Globus pallidus (tissue), 1 donor: ENCODE data around the gene FAR1.
"Not testable (repeated sequence)": the region's sequence is repeated elsewhere in the genome, so short reads cannot be mapped to it uniquely, and the experiment has no call there.

ENCODE experiments used
- DNase-seq: peaks from one replicate; pipeline ENCODE4 v3.0.0-alpha.2; 2015; ENCODE audit warnings: low spot score

Gene FAR1, protein sequence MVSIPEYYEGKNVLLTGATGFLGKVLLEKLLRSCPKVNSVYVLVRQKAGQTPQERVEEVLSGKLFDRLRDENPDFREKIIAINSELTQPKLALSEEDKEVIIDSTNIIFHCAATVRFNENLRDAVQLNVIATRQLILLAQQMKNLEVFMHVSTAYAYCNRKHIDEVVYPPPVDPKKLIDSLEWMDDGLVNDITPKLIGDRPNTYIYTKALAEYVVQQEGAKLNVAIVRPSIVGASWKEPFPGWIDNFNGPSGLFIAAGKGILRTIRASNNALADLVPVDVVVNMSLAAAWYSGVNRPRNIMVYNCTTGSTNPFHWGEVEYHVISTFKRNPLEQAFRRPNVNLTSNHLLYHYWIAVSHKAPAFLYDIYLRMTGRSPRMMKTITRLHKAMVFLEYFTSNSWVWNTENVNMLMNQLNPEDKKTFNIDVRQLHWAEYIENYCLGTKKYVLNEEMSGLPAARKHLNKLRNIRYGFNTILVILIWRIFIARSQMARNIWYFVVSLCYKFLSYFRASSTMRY

DNA sequence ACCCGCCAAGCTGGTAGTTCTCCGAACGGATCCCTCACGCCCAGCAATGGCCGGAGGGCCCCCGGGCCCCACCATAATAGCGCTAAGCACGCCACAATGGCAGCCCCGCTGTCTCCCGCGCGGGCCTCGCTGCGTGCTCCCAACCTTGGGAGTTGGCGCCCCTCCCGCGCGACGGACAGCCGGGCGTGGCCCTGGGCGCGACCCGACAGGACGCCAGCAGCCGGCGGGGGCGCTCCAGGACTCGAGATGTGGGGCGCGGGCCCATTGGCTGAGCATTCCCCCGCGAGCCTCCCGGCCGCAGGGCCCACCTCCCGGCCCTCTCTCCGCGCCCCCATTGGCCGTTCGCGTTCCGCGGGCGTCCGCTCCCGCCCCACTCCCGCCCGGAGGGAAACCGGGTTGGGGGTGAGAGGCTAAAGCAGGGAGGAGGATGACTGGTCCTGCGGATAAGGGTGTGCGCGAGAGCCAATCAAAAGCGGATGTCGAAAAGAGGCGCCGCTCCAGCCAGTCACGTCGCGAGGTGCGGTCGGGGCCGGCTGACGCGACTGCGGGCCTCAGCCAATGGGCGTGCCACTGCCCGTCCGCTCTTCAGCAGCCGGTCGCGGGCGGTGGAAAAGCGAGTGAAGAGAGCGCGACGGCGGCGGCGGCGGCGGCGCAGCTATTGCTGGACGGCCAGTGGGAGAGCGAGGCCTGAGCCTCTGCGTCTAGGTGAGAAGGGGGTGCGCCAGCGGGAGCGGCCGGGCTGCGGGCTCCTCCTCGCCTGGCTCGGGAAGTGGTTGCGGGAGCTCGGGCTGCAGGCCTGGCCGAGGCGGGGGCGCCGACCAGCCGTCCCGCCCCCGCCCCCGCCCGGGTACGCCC lies at the start of gene FAR1:
Gene FAR1, plus strand, starts transcription at position 567 of the 855 bp plus-strand sequence. CDS start 26,098 bp downstream, outside the sequence.
- peak; percentile 99 for DNase-seq

DNA sequence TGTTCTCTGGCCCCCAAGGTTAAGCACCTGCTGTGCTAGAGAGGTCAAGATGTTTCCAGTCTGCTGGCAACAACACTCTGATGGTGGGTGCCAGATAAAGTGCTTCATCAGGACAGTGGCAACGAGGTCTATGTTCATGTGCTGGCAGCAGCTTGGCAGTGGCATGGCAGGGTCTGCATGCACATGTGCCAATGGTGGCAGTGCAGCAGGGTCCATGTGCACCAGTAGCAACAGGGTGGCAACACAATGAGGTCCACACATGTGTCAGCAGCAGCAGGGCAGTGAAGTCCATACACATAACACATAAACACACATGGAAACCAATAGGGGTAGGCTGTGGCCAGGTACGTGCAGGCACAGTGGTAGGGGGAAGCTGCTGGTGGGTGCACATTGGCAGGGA lies 48.4 kb upstream of the FAR1 start:
- no peak for DNase-seq

DNA sequence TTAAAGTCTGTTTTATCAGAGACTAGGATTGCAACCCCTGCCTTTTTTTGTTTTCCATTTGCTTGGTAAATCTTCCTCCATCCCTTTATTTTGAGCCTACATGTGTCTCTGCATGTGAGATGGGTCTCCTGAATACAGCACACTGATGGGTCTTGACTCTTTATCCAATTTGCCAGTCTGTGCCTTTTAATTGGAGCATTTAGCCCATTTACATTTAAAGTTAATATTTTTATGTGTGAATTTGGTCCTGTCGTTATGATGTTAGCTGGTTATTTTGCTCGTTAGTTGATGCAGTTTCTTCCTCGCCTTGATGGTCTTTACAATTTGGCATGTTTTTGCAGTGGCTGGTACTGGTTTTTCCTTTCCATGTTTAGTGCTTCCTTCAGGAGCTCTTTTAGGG lies 41.6 kb upstream of the FAR1 start:
- DNase-seq, result not testable (repeated sequence)

DNA sequence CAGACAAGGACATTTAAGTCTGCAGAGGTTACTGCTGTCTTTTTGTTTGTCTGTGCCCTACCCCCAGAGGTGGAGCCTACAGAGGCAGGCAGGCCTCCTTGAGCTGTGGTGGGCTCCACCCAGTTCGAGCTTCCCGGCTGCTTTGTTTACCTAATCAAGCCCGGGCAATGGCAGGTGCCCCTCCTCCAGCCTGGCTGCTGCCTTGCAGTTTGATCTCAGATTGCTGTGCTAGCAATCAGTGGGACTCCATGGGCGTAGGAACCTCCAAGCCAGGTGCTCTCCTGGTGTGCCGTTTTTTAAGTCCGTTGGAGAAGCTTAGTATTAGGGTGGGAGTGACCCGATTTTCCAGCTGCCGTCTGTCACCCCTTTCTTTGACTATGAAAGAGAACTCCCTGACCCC lies 39.8 kb upstream of the FAR1 start:
- not testable (repeated sequence) for DNase-seq

DNA sequence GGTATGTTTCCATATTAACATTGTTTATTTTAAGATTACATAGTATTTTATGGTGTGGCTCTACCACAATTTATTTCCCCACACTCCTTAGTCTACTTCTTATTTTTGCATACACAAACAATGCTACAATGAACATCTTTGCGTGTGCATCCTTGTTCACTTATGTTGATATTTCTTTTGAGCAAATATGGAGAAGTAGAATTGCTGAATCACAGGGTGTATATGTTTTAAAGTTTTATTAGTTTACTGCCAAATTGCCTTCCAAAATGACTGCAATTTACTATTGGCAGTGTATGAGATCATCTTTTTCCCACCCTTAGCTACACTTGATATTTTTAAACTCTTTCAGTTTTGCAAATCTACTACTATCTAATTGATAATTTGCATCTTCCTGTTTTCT lies 38.7 kb upstream of the FAR1 start:
- no peak for DNase-seq

DNA sequence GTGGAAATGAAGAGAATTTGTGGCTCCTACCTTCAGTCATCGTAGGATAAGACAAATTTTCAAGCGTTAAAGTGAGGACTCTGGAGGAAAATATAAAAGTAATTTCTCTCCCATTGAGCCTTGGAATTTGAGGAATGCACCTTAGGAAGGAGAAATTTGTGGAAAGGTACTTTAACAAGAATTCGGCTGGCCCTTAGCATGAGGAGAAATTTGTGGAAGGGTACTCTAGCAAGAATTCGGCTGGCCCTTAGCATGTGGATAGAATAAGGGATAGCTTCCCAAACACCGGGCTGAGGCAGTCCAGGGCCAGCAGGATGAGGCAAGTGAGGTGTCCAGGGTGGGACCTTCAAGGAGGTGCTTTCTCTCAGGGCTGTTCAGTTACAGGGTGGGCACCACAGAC lies 33.2 kb upstream of the FAR1 start:
- DNase-seq, result no peak

DNA sequence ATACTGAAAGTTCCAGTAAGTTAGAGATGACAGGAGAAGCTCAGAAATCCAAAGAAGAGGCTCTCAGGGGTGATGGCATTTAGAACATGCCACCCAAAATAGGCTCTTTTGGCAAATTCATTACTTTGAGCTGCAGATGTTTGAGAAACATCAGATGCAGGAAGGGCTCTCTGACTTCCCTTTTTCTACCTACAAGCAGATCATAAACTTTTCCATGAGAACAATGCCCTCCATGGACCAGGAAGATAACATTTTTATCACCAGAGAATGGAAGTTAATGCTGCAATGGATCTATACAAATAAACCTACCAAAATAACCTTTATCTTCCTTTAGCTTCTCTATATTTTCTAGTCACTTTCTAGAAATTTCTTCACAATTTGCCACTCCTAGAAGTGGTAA lies 32.7 kb upstream of the FAR1 start:
- no peak for DNase-seq

DNA sequence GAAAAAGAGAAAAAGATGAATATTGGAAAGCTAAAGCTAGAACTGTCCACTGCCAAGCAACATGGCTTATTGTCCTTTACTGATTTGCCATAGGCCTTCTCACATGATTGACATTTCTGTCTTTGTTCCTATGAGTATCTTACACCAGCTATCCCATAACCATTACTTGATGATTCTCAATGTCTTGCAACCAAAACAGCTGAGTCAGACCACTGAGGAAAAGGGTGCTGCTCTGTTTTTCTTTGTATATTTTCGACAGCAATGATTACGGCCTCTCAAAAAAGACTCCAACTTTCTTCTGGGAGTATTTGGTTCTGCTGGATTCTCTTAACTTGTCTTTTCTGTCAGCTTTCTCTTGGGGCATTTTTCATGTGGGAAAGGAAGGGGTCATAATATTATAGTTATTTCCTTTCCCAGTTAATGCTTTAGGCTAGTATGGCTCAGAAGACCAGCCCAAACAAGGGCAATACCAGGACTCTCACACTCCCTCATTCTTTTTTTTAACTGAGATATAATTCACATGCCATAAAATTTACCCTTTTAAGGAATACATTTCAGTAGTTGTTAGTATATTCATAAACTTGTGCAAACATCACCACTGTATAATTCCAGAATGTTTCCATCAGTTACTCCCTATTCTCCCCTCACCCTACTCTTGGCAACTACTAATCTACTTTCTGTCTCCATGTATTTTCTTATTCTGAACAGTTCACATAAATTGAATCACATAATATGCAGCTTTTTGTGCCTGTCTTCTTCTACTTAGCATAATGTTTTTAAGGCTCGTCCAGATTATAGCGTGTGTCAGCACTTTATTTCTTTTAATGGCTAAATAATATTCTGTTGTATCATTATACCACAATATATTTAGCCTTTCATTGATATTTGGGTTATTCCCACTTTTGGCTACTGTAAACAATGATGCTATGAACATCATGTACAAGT lies 31.1 kb upstream of the FAR1 start:
- DNase-seq, result no peak

DNA sequence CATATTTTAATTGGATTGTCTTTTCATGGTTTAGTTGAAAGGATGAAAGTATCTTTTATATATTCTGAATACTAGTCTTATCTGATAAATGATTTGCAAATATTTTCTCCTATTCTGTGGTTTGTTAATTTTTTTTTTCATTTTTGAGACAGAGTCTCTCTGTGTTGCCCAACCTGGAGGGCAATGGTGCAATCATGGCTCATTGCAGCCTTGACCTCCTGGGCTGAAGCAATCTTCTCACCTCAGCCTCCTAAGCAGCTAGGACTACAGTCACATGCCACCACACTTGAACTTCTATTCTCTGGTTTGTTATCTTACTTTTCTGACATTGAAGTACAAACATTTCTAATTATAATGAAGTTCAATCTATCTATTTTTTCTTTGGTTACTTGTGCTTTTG lies 30.0 kb upstream of the FAR1 start:
- no peak for DNase-seq

DNA sequence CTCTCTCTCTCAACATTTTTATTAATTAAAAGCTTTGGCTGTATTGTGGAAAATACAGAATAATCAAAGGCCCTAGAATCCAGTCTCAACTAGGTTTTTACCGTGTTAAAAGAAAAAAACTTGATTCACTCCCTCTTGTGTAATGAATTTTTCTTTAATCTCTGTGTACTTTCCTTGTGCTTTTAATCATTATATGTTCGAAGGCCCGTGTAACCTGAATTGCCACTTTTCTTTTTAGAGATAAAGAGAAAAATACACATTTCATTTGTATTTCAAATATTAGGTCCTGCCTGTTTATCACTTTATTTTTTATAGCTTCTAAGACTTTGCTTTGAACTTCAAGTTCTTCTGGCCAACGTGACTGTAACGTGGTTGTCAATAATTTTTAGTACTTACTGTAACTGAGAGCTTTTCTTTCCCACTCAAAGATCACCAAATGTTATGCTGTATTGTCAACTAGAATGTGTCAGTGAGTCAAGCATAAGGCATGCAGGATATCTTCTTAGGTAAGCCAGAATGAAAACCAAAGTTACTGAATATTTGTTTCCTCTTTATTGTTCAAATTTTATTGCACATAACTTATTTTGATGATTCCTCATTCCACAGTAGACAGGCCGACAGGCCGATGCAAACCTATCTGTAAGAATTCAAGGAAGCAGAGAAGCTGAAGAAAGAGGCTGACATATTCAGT lies 23.3 kb upstream of the FAR1 start:
- no peak for DNase-seq

DNA sequence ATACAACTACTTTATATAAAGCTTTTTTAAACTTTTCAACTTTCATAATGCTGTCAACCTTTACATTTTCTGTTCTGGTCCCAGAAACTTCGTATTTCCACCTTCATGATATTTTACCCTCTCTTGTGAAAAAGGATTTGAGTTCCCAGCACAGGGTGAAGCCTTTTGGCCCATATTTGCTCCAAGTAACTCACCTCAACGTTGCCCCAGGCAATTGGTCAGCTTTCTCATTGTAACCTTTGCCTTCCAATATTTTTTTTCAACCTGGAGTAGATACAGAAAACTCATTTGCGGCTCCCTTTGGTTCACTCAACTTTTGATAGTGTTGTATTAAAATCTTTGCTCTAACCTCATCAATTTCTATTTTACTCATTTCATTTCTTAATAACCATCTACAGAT lies 21.1 kb upstream of the FAR1 start:
- no peak for DNase-seq

DNA sequence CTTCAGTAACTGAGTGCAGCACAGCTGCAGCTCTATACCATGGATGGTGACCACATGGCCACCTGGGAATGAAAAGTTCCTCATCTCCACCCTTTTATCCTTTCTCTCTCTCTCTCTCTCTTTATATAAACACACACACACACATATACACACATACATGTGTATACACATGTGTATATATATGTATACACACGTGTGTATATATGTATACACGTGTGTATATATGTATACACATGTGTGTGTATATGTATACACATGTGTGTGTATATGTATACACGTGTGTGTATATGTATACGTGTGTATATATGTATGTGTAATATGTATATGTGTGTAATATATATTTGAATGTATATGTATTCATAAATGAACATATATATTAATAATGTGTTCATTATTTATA lies 18.8 kb upstream of the FAR1 start:
- DNase-seq, result no peak

DNA sequence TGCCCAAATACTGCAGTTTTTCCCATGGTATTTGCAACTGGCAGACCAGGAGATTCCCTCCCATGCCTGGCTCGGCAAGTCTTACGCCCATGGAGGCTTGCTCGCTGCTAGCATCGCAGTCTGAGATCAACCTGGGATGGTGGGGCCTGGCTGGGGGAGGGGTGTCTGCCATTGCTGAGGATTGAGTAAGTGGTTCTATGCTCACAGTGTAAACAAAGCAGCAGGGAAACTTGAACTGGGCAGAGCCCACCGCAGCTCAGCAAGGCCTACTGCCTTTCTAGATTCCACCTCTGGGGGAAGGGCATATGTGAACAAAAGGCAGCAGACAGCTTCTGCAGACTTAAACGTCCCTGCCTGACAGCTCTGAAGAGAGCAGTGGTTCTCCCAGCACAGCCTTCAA lies 17.0 kb upstream of the FAR1 start:
- DNase-seq, result not testable (repeated sequence)

DNA sequence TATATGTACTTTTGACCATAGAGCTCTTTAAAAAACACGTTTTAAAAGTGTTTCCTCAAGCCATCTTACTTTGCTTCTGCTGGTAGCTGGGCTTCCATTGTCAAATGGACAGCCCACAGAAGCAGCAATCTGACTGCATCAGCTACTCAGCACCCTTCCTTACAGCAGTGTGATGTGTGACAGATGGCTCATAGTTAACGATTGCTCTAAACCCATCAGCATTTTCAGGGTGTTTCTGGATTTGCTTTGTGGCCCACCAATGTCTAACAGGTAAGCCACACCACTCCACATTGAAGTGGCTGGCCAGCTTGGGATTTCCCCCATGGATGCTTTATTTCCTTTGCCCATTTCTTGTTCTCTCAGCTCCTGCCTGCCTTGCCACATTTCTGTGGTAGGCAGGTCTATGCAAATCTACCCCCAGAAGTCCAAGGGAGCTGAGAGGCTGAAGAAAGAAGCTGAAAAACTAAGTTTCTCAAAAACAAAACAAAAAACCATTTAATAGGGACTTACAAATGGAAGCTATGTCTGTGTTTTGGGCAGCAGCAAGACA lies 7.3 kb upstream of the FAR1 start:
- no peak for DNase-seq

DNA sequence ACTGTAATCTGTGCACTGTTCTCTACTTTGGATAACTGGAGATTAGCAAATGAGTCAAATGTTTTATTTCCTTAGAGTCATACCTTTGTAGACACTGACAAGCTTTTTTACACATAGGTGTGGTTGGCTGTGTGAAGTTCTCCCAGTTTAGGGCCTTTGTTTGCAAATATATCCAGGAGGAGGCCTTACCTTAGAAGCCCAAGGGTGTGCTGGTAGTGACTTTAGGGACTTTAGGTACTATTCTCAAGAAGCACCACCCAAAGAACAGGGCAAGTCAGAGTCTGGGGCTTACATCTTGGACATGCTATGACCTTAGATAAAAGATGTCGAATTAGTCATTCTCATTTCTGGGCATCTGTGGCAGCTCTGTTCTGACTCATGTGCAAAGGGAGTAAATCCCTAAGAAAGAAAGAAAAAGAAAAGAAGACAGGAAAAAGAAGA lies 4.8 kb upstream of the FAR1 start:
- no peak for DNase-seq

DNA sequence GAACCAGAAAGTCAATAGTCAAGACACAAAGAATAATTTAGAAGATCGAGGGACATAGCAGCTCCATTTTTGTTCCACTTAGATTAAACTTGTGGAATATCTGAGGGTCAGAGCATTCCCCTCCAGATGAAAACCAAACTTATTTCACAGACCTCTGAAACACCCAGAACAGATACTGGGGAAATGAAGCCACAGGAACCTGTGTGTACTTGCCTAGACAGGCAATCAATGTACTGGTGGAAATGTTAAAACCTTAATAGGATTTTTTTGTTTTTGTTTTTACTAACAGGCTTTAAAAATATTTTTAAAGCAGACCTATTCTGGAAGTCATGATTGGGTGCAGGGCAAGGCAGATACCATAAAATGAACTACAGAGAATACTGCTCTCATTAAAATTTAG lies 4.1 kb upstream of the FAR1 start:
- DNase-seq, result no peak

DNA sequence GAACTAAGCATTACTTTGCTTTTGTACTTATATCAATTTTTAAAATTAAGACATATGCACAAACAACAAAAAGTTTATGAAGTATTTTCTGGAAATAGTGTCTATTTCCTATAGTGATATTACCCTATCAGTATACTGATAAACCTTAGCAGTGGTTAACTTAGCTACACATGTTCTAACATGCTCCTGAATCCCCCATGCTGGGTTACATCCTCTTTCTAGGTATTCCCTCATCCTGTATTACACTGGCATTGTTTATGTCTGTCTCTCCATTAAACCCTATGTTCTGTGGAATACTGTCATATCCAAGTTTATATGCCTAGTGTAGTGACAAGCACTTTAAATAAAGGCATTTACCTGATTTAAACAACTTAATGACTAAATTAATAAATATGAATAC lies 1.8 kb upstream of the FAR1 start:
- DNase-seq, result no peak

DNA sequence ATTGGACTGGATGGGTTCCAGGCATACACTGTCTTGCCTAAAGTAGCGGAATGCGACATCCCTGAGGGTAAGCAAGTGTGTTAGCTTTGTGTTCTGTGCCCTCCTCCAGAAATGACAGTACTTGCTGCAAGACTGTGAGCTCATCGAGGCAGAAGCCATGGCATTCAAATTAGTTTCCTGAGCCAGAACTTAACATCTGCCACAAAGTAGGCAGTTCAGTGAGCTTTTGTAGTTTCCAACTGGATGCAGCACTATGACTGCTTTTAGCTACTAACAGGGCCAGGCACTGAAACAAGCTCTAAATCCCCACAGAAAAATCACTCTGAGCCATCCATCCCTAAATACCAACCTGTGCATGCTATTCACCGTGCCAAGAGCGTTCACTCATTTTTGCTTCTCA lies 1.2 kb upstream of the FAR1 start:
- DNase-seq, result peak; percentile 22

DNA sequence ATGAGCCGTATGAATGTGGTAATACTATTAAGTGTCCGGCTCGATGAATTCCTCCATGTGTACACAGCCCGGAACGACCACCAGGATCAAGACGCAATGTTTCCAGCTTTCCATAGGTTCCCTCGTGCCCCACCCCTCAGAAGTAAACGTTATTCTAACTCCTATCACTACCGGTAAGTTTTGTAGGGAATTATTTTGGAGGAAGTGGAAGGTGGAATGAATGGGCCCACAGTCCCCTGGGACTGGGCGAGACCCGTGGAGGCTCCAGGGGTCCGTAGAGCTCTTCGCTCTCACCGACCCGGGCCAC lies 720 bp upstream of the FAR1 start:
- no peak for DNase-seq

DNA sequence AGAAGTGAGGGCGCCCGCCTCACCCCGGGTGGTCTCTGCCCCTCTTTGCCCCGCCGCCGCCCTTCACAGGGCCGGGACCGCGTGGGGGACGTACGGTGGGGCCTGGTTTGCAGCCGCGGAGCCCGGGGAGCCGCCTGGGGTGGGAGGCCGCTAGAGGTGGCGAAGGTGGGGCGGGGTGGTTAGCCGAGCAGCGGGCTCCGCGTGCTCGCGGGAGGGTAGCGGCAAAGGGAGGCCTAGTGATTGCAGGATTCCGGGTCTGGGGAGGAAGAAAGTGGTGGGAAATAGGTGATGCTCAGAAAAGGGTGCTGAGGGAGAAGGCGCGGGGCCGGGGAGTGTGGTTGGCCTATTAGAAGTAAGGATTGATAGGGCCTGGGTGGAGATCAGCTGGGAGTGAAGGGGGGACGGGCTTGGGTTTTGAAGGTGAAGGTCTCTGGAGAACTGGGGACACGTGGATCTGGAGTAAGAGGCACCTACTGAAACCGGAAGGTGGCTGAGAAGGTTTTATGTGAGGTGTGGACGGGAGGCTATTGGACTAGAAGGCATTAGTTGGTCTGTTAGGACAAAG lies 571 bp downstream of the FAR1 start:
- DNase-seq, result no peak
